MG63 (cell line): ENCODE data around the gene SLAIN2. TPM values are rescaled to one million over a fixed set of nuclear protein-coding genes. Genes with fewer than 3 reads are reported as not detected.
"Not testable (repeated sequence)": the region's sequence is repeated elsewhere in the genome, so short reads cannot be mapped to it uniquely, and the experiment has no call there.

Experiments
- DNase-seq: peaks from one replicate; pipeline ENCODE4 v3.0.0-alpha.2; 2020
- H3K27me3 ChIP-seq: fragments of 250-450 bp; sonication (Bioruptor Pico); 2 replicates; pipeline ENCODE4 v1.5.1; 2020; ENCODE audit warnings: mild to moderate bottlenecking, moderate library complexity
- H3K36me3 ChIP-seq: fragments of 250-450 bp; sonication (Bioruptor Pico); 2 replicates; pipeline ENCODE4 v1.5.1; 2020; ENCODE audit warnings: mild to moderate bottlenecking, moderate library complexity
- H3K4me3 ChIP-seq: fragments of 250-450 bp; sonication (Bioruptor Pico); 2 replicates; pipeline ENCODE4 v1.5.1; 2020; ENCODE audit warnings: mild to moderate bottlenecking, moderate library complexity
- H3K9me3 ChIP-seq: fragments of 250-450 bp; sonication (Bioruptor Pico); 2 replicates; pipeline ENCODE4 v1.5.1; 2020; ENCODE audit warnings: mild to moderate bottlenecking, moderate library complexity
- total RNA-seq: library from RNA; depleted of rRNA; stranded (reverse); fragments of >200 nt; shearing (Covaris generic); gene quantifications from 2 replicates; pipeline ENCODE4 v1.2.3, GENCODE V29; 2014; ENCODE audit warnings: low replicate concordance; rRNA removed

The SLAIN2 gene
- total RNA-seq = 14.5 and 18.2 TPM in 2 replicates

- no peaks in the 10 kb centered on the region for H3K27me3 ChIP-seq
- H3K9me3 ChIP-seq = no peaks in the 10 kb centered on the region
- peak; percentile 97 for DNase-seq
- H3K36me3 ChIP-seq = no peaks in the 10 kb centered on the region
- H3K4me3 ChIP-seq = peak within 1 kb of the TSS; percentile 72
Observed at GRCh38 chr4:48340965-48341775, at the start of gene SLAIN2. TSS of gene SLAIN2 (plus strand) at chr4:48341529. CDS start at chr4:48341740, 211 bp downstream.

DNA sequence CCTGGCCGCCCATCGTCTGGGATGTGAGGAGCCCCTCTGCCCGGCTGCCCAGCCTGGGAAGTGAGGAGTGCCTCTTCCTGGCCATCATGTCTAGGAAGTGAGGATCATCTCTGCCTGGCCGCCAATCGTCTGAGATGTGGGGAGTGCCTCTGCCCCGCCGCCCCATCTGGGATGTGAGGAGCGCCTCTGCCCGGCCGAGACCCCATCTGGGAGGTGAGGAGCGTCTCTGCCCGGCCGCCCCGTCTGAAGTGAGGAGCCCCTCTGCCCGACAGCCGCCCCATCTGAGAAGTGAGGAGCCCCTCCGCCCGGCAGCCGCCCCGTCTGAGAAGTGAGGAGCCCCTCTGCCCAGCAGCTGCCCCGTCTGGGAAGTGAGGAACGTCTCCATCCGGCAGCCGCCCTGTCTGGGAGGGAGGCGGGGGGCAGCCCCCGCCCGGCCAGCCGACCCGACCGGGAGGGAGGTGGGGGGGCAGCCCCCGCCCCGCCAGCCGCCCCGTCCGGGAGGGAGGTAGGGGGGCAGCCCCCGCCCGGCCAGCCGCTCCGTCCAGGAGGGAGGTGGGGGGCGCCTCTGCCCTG, 49.0 kb upstream of the SLAIN2 start:
- not testable (repeated sequence) for H3K27me3 ChIP-seq, DNase-seq, H3K36me3 ChIP-seq, H3K4me3 ChIP-seq, H3K9me3 ChIP-seq

DNA sequence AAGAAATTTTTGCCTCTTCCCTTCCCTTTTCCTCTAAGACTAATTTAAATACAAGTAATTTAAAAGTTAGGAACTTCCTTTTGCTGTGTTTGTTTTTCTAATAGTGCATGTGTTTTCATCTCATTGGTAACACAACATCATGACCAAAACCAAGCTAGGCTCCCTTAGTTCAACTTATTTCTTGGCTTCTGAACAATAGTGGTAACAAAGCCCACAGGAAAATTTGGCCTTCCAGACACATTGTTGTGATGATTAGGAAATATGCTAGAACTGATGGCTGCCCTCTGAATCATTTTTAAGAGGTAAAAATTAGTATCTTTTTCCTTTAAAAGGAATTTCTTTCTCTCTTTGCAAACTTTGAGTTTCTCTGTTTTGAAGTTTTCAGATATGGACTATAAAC, 46.2 kb upstream of the SLAIN2 start:
- H3K4me3 ChIP-seq = no peak overlapping the region
- no peaks in the 10 kb centered on the region for H3K36me3 ChIP-seq
- no peaks in the 10 kb centered on the region for H3K9me3 ChIP-seq
- DNase-seq = no peak
- no peaks in the 10 kb centered on the region for H3K27me3 ChIP-seq

DNA sequence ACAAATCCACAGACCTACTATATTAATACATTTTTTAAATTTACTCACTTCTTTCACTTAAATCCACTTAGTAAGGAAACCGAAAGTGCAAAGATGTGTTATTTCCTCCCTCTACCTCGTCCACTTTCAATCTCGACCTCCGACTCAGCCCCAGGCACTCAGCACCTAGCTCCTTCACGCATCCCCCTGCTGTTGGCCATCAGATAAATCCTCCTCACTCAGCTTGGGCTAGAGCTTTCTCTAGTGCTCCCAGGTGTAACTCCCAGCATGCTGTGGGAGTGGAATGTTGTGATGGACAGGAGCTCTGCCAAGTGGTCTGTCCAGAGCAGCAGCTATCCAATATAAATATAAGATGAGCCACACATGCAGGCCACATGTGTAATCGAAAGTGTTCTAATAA, 45.0 kb upstream of the SLAIN2 start:
- no peak for DNase-seq
- no peaks in the 10 kb centered on the region for H3K27me3 ChIP-seq
- H3K9me3 ChIP-seq = no peaks in the 10 kb centered on the region
- no peak overlapping the region for H3K4me3 ChIP-seq
- no peaks in the 10 kb centered on the region for H3K36me3 ChIP-seq

DNA sequence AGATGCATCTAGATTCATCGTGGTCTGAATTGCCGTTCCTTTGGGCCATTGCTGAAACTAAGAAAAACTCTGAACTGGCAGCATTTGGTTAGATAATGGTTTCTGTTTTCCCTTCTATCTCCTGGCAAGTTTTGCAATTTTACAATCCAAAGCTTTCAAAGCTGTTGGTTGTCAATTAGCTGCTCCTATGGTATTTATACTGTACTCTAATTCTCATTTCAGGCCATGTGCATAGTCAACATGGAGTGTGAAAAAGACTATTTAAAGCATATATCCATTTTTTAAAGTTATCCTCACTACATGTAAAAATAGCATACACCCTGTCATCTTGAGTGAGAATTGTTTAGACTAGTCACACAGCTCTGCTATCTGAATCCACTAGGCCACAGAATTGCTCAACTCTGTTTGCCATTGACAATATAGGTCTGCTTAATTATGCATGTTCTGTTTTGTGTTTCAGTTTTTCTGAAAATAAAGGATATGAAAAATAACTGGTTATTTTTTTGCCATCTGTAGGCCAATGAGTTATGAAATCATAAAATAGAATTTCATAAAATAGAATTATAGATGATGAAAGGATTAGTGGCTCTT, 44.0 kb upstream of the SLAIN2 start:
- Histone ChIP-seq H3K27me3 (no peaks in the 10 kb centered on the region), H3K4me3 (no peak overlapping the region), H3K9me3 (no peaks in the 10 kb centered on the region), H3K36me3 (no peaks in the 10 kb centered on the region)
- no peak for DNase-seq

DNA sequence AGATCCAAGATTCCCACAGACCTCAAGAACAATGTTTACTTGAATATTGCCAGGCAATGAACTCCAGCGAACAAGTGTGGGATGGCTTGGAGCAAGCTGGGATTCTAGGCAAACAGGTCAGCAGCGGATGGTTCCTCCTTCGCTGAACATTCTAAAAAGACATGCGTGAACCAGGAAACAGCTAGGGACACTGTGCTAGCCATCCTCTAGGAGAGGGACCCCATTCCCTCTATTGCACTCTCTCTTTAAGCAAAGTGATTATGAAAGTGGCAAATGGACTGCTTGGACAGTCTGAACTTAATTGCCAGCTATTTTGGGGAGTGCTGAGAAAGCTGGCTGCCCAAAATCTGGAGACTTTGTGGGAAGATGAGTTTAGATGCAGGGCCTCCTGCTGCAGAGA, 41.8 kb upstream of the SLAIN2 start:
- H3K36me3 ChIP-seq = no peaks in the 10 kb centered on the region
- H3K4me3 ChIP-seq = no peak overlapping the region
- no peak for DNase-seq
- H3K9me3 ChIP-seq = no peaks in the 10 kb centered on the region
- H3K27me3 ChIP-seq = no peaks in the 10 kb centered on the region

GRCh38 chr4:48300004-48300403, 41.3 kb upstream of the SLAIN2 start:
- H3K27me3 ChIP-seq = no peaks in the 10 kb centered on the region
- H3K9me3 ChIP-seq = no peaks in the 10 kb centered on the region
- H3K36me3 ChIP-seq = no peaks in the 10 kb centered on the region
- no peak for DNase-seq
- no peak overlapping the region for H3K4me3 ChIP-seq

GRCh38 chr4:48305508-48305907, 35.8 kb upstream of the SLAIN2 start:
- Histone ChIP-seq H3K27me3 (no peaks in the 10 kb centered on the region), H3K9me3 (no peaks in the 10 kb centered on the region), H3K4me3 (peak overlapping the region; percentile 31), H3K36me3 (no peaks in the 10 kb centered on the region)
- DNase-seq = no peak

DNA sequence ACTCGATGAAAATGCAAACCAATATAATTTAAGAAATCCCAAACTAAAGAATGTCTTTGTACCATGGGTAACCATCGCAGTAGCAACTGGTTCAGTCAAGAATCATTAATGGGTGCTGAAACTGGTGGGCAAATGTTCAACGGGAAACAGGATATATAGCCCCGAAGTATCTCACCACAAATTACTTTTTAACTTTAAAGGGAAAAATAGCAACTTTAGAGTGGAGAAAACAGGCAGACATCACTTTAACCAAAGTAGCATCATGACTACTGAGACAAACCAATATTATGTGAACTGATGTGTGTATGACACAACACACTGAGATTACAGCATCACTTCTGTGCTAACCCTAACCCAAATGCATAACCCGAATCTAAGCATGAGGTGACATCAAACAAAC, 33.8 kb upstream of the SLAIN2 start:
- H3K36me3 ChIP-seq = no peaks in the 10 kb centered on the region
- no peak for DNase-seq
- H3K27me3 ChIP-seq = no peaks in the 10 kb centered on the region
- H3K9me3 ChIP-seq = no peaks in the 10 kb centered on the region
- H3K4me3 ChIP-seq = no peak overlapping the region

DNA sequence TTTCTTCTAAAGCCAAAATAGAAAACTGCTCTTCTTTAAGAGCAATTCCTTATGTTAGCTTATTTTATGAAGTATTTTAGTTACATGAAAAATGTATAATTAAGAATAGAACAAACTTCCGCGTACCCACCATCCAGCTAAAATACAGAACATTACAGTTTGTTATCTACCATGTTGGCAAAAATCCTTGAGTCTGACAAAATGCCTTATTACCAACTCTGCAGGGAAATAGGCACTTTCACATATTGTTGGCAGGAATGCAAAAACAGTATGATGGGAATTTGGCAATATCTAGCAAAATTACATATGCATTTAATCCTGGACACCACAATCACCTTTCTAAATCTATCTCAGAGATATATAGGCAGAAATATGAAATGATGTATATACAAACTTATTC, 32.4 kb upstream of the SLAIN2 start:
- H3K4me3 ChIP-seq = no peak overlapping the region
- DNase-seq = no peak
- H3K27me3 ChIP-seq = no peaks in the 10 kb centered on the region
- H3K36me3 ChIP-seq = no peaks in the 10 kb centered on the region
- no peaks in the 10 kb centered on the region for H3K9me3 ChIP-seq

DNA sequence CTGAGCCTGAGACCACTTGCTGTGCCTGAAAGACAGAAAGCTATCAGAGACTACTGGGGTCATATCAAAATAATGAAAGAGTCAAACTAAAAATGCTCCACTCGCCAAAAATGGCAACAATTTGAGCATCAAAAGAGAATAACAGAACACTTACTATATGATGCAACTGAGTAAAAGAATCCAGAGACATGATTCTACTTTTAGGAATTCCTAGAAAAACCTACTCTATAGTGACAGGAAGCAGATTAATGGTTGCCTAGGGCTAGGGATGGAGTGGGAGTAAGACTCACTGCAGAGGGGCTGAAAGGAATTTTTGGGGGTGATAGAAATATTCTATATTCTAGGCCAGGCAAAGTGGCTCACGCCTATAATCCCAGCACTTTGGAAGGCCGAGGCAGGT, 29.4 kb upstream of the SLAIN2 start:
- Histone ChIP-seq H3K9me3 (no peaks in the 10 kb centered on the region), H3K36me3 (no peaks in the 10 kb centered on the region), H3K27me3 (no peaks in the 10 kb centered on the region), H3K4me3 (no peak overlapping the region)
- no peak for DNase-seq

GRCh38 chr4:48314746-48315145, 26.6 kb upstream of the SLAIN2 start:
- DNase-seq, H3K36me3 ChIP-seq: not testable (repeated sequence)

GRCh38 chr4:48315728-48316630, 25.4 kb upstream of the SLAIN2 start:
- Histone ChIP-seq H3K27me3 (no peaks in the 10 kb centered on the region), H3K4me3 (no peak overlapping the region), H3K36me3 (no peaks in the 10 kb centered on the region), H3K9me3 (no peaks in the 10 kb centered on the region)
- DNase-seq = peak; percentile 21

More at GRCh38 chr4:48314746-48315145, 26.6 kb upstream of the SLAIN2 start:
- not testable (repeated sequence) for H3K9me3 ChIP-seq, H3K4me3 ChIP-seq, H3K27me3 ChIP-seq

GRCh38 chr4:48321312-48321711, 20.0 kb upstream of the SLAIN2 start:
- Histone ChIP-seq H3K36me3 (no peaks in the 10 kb centered on the region), H3K9me3 (no peaks in the 10 kb centered on the region), H3K27me3 (no peaks in the 10 kb centered on the region), H3K4me3 (no peak overlapping the region)
- no peak for DNase-seq

DNA sequence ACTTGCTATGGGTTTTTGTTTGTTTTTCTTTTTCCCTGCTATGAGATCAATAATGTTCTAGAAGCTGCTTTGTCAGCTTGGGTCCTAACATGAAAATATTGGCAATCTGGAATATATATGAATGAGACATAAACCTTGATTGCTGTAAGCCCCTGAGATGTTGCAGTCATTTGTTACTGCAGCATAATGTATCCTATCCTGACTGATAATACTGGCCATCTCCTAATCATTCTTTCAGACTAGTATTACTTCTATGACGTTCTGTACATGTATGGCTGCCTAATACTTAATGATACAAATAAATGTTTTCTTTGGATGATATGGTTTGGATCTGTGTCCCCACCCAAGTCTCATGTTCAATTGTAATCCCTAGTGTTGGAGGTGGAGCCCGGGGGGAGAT, 19.3 kb upstream of the SLAIN2 start:
- Histone ChIP-seq H3K36me3 (no peaks in the 10 kb centered on the region), H3K9me3 (no peaks in the 10 kb centered on the region), H3K27me3 (no peaks in the 10 kb centered on the region), H3K4me3 (no peak overlapping the region)
- DNase-seq = no peak

GRCh38 chr4:48324281-48324680, 17.0 kb upstream of the SLAIN2 start:
- no peak for DNase-seq
- Histone ChIP-seq H3K9me3 (no peaks in the 10 kb centered on the region), H3K36me3 (no peaks in the 10 kb centered on the region), H3K4me3 (no peak overlapping the region), H3K27me3 (no peaks in the 10 kb centered on the region)

GRCh38 chr4:48329193-48329592, 12.1 kb upstream of the SLAIN2 start:
- H3K4me3 ChIP-seq = no peak overlapping the region
- no peaks in the 10 kb centered on the region for H3K27me3 ChIP-seq
- DNase-seq = no peak
- no peaks in the 10 kb centered on the region for H3K9me3 ChIP-seq
- H3K36me3 ChIP-seq = no peaks in the 10 kb centered on the region
